ENCODE data around the gene ZNF774. TPM values are rescaled to one million over a fixed set of nuclear protein-coding genes. Genes with fewer than 3 reads are reported as not detected.
"Not testable (repeated sequence)": the region's sequence is repeated elsewhere in the genome, so short reads cannot be mapped to it uniquely, and the experiment has no call there.

ZNF774 gene
- total RNA-seq = 1 to 10 TPM in 4 of 5 donors, under 1 TPM in 1; 0.58 to 7.1 (median 2.9) TPM
- 1 to 10 TPM in 2 of 3 donors, under 1 TPM in 1; 0.93 to 2.0 (median 1.2) TPM for polyA plus RNA-seq
- long read RNA-seq, donor 1 = 0 reads
- long read RNA-seq, donor 2, partial matches to known transcripts = 0 of 2 reads
- long read RNA-seq, donor 2, other reads (novel, unspliced or antisense) = 0 of 2 reads
- long read RNA-seq, donor 3, partial matches to known transcripts = 0 of 1 reads
- long read RNA-seq, donor 3, other reads (novel, unspliced or antisense) = 0 of 1 reads
- long read RNA-seq, donor 4 = 0 reads
- long read RNA-seq, donor 5, partial matches to known transcripts = 0 of 2 reads
- long read RNA-seq, donor 5, other reads (novel, unspliced or antisense) = 0 of 2 reads
- long read RNA-seq, donor 6, full-length matches to known transcripts = 3 of 3 reads
- long read RNA-seq, donor 6, partial matches to known transcripts = 0 of 3 reads
- long read RNA-seq, donor 6, other reads (novel, unspliced or antisense) = 0 of 3 reads
- long read RNA-seq, donor 7 = 0 reads
- long read RNA-seq, donor 8, full-length matches to known transcripts = 1 of 1 reads
- long read RNA-seq, donor 8, partial matches to known transcripts = 0 of 1 reads
- long read RNA-seq, donor 8, other reads (novel, unspliced or antisense) = 0 of 1 reads
- long read RNA-seq, donor 9 = 0 reads
- long read RNA-seq, donor 10 = 0 reads

DNA sequence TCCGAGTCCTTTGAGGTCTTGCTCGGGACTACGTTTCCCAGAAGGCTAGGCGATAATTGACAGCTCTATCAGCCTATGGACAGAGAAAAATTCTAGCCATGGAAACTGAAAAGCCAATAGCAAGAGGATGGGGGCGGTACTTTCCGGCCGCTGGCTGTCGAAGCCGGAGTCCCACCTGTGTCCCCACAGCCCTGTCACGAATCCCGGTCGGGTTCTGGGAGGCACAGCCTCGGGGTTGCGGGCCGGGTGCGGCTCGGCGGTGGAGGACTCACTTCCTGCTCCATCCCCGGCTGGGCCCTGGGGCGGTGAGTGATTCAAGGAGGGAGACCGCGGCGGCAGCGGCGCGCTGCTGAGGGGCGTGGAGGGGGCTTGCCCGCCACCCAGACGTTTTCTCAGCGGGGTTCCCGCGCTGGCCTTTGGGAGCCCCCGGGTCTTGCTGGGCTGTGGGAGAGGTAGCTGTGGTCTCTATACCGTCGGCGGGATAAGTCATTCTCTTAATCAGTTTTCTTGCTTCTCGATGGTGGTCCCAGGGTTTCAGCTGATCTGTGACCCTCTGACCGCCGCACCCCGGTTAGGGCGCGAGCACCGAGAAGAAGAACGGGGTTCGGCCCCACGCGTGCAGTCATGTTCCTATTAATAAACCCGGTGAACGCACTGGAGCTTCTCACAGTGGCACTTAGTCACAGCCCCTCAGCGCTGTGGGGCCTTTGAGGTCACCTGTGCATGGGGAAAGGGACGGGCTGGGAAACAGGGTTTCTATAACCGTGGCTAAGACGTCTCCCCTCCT is at the start of gene ZNF774:
Gene ZNF774 (plus strand): TSS at position 178 of the 787 bp plus-strand sequence. CDS start 2,377 bp downstream, outside the sequence.
- H3K27ac ChIP-seq = peak within 1 kb of the TSS; percentile 59 to 84 (median 78)
- peak; percentile 95 to 98 for DNase-seq
- H3K27me3 ChIP-seq = no peaks in the 10 kb centered on the region
- intact Hi-C loops (cut with DNase I; ENCODE audit: low total_unique reads) = no loop called here
- H3K4me1 ChIP-seq = peaks cover 4 to 13% (median 12%) of the 10 kb centered on the region in 4 donors
- no peaks in the 10 kb centered on the region for H3K9me3 ChIP-seq
- WGBS, 5 donors = 0 to 2% (median 1%) methylated on average over 30 to 53 of the region's 53 CpGs
- H3K36me3 ChIP-seq = peaks cover 0 to 5% (median 0%) of the 10 kb centered on the region in 4 donors
- peak in 2 of 3 donors; percentile 81 to 92 for TF ChIP-seq POLR2AphosphoS5 (IDR thresholded peaks at IDR 0.05)
- TF ChIP-seq EP300 (IDR thresholded peaks at IDR 0.05) = no peak
- H3K4me3 ChIP-seq = peak within 1 kb of the TSS; percentile 71 to 89 (median 76)

DNA sequence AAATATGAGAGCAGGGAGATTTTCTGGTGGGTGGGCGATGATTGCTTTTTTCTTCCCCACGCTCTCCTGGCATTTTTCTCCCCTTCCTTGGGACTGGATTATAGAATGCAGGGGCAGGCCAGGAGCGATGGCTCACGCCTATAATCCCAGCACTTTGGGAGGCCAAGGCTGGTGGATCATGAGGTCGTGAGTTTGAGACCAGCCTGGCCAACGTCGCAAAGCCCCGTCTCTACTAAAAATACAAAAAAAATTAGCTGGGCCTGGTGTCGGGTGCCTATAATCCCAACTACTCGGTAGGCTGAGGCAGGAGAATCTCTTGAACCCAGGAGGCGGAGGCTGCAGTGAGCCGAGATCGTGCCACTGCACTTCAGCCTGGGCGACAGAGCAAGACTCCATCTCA is 46.7 kb upstream of the ZNF774 start:
- H3K27ac ChIP-seq; H3K9me3 ChIP-seq; H3K27me3 ChIP-seq; H3K36me3 ChIP-seq; DNase-seq; H3K4me3 ChIP-seq; intact Hi-C loops (cut with DNase I; ENCODE audit: low total_unique reads): not testable (repeated sequence)
- peaks cover 0 to 13% (median 7%) of the 10 kb centered on the region in 4 donors for H3K4me1 ChIP-seq
- 85 to 94% (median 93%) methylated on average over 14 of the region's 14 CpGs for WGBS, 5 donors

DNA sequence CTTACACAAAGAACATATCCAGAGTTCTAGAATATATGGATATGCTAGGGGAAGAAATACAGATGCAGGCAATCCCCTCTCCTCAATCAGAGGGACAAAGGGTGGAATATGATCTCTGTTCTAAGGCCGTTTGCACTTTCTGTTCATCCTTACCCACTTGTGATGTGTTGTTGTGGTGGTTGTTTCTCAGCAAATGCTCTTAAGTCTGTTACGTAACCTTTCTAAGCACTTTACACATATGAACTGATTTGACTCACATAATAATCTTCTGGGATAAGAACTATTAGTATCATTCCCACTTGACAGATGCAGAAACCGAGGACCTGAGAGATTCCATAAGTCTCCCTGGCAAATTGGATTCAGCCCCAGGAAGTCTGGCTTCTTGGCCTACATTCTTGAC is 46.2 kb upstream of the ZNF774 start:
- Histone ChIP-seq H3K4me1 (peaks cover 0 to 12% (median 6%) of the 10 kb centered on the region in 4 donors), H3K27me3 (no peaks in the 10 kb centered on the region), H3K36me3 (no peaks in the 10 kb centered on the region), H3K9me3 (no peaks in the 10 kb centered on the region), H3K27ac (no peak overlapping the region), H3K4me3 (no peak overlapping the region)
- 79 to 87% (median 81%) methylated on average over 3 of the region's 3 CpGs for WGBS, 5 donors
- intact Hi-C loops (cut with DNase I; ENCODE audit: low total_unique reads) = no loop called here
- no peak for DNase-seq
- TF ChIP-seq, protein P1, sequence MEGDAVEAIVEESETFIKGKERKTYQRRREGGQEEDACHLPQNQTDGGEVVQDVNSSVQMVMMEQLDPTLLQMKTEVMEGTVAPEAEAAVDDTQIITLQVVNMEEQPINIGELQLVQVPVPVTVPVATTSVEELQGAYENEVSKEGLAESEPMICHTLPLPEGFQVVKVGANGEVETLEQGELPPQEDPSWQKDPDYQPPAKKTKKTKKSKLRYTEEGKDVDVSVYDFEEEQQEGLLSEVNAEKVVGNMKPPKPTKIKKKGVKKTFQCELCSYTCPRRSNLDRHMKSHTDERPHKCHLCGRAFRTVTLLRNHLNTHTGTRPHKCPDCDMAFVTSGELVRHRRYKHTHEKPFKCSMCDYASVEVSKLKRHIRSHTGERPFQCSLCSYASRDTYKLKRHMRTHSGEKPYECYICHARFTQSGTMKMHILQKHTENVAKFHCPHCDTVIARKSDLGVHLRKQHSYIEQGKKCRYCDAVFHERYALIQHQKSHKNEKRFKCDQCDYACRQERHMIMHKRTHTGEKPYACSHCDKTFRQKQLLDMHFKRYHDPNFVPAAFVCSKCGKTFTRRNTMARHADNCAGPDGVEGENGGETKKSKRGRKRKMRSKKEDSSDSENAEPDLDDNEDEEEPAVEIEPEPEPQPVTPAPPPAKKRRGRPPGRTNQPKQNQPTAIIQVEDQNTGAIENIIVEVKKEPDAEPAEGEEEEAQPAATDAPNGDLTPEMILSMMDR (IDR thresholded peaks at IDR 0.05) = no peak
- TF ChIP-seq POLR2A (IDR thresholded peaks at IDR 0.05) = no peak
- TF ChIP-seq EP300 (IDR thresholded peaks at IDR 0.05) = no peak

DNA sequence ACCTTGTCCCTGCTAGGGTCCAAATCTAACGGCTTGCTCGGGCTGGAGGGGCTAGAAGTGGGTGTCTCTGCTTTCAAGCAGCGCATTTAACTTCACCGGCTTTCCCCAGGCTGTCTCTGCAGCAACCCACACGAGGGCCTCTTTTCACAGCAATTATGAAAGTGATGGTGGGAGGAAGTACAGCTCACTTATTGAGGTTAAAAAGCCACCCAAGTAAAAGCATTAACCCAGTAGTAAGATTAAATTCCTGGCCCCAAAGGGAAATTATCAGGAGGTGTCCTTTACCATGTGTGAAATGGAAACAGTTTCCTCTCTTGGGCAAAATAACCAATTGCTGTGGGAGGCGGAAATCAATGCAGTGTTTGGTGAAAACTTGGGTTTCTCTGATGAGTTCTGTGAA is 45.5 kb upstream of the ZNF774 start:
- Histone ChIP-seq H3K9me3 (no peaks in the 10 kb centered on the region), H3K4me1 (peaks cover 0 to 6% (median under 1%) of the 10 kb centered on the region in 4 donors), H3K36me3 (no peaks in the 10 kb centered on the region), H3K27ac (no peak overlapping the region), H3K27me3 (no peaks in the 10 kb centered on the region), H3K4me3 (no peak overlapping the region)
- intact Hi-C loops (cut with DNase I; ENCODE audit: low total_unique reads) = no loop called here
- TF ChIP-seq EP300 (IDR thresholded peaks at IDR 0.05) (no peak), POLR2A (IDR thresholded peaks at IDR 0.05) (no peak), POLR2AphosphoS5 (IDR thresholded peaks at IDR 0.05) (no peak)
- TF ChIP-seq, protein P1 (IDR thresholded peaks at IDR 0.05) = no peak
- 47 to 61% (median 57%) methylated on average over 6 of the region's 6 CpGs for WGBS, 5 donors
- peak in 1 of 2 donors; percentile 48 for DNase-seq

DNA sequence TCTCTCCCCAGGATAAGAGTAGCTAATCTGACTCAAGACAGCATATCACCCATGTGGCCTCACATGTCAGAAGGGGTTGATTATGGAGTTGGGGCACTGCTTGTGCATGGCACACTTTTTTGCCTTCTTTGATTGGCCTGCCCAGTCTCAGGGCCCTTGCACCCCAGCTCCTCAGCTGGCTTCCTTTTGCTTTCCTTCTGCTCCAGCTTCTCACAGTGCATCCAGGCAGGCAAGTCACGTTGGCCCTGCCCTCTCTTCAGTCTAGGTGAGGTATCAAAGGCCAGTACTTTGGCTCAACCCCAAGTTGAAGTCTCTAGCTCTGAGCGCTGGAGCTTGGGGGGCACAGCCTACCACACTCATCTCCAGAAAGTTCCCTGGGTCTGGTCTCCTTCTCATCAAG is 44.4 kb upstream of the ZNF774 start:
- DNase-seq = no peak
- intact Hi-C loops (cut with DNase I; ENCODE audit: low total_unique reads) = no loop called here
- no peaks in the 10 kb centered on the region for H3K36me3 ChIP-seq
- H3K4me1 ChIP-seq = peaks cover 0 to 6% (median 0%) of the 10 kb centered on the region in 4 donors
- no peak overlapping the region for H3K27ac ChIP-seq
- no peaks in the 10 kb centered on the region for H3K27me3 ChIP-seq
- TF ChIP-seq, protein P1 (IDR thresholded peaks at IDR 0.05) = no peak
- TF ChIP-seq POLR2A (IDR thresholded peaks at IDR 0.05) = no peak
- no peak for TF ChIP-seq POLR2AphosphoS5 (IDR thresholded peaks at IDR 0.05)
- WGBS, 5 donors = 49 to 72% (median 58%) methylated on average over 2 of the region's 2 CpGs
- H3K9me3 ChIP-seq = no peaks in the 10 kb centered on the region
- no peak overlapping the region for H3K4me3 ChIP-seq
